Glomerular visceral epithelial cell (primary cell): Measurements from ENCODE around the gene KCND3.
"Not testable (repeated sequence)": the region's sequence is repeated elsewhere in the genome, so short reads cannot be mapped to it uniquely, and the experiment has no call there.

Experiments used
- DNase-seq: peaks from one replicate; pipeline ENCODE4 v3.0.0-alpha.2; 2016; ENCODE audit errors: extremely low spot score

The KCND3 gene

DNA sequence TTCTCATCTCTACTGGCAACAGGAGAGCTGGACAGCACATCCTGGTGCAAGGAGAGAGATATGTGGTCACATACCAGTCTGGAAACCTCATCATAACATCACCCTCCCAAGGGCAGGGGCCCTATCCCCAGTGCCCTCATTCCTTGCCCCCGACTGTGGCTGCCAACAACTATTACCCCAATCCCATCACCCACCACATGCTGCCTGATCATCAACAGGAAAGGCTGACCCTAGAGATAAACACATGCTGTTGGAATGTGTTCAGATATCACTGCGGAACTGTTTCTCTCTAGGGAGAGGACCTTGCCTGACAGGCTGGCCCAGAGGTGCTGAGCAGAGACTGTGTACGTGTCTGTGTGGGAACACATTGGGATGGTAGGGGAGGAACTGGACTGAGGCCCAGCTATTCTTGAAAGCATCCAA lies 245.8 kb downstream of the KCND3 start:
- DNase-seq: peak; percentile 48

- DNase-seq: peak; percentile 25
Measured at GRCh38 chr1:111742938-111743549, 246.4 kb downstream of the KCND3 start.

- DNase-seq: not testable (repeated sequence)
Measured at GRCh38 chr1:111742292-111742691, 247.2 kb downstream of the KCND3 start.

DNA sequence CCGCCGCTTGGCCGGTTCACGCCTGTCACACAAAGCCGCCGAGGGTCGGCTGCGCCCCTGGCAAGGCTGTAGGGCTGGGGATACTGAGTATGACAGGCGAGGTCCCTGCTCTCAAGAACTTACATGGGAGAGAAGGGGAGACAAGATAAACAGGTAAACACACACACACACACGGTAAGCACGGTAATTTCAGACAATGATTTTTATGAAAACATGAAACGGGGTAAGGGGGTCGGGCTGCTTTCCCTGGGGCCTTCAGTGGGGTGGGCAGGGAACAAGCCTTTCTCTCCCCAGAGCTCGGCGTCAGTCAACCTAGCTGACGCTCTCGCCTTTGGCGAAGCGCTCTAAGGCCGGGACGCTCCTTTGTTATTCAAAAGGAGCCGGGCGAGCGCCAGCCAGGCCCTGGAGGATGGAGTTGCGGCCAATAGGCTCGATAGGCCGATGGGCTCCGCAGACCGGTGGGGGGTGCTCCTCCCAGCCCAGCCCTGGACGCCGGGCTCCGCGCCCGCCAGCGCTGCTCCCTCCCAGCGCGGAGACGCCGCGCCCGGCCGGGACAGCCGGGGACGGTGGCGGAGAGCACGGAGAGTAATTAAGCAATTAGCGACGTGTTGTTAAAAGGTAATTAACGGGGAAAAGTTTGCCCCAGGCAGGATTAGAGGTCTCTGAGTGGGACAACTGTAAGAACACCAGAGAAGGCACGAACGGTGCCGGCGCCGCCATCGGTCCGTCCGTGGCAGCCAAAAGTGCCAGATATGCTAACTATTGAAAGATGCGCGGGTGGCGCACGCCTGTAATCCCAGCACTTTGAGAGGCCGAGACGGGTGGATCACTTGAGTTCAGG lies 249.3 kb downstream of the KCND3 start:
- peak; percentile 43 for DNase-seq

GRCh38 chr1:111739194-111739924 lies 250.1 kb downstream of the KCND3 start, which contains the start of gene INKA2:
Gene INKA2 (minus strand): TSS chr1:111739395. CDS start chr1:111739242, 153 bp downstream.
- peak; percentile 87 for DNase-seq

DNA sequence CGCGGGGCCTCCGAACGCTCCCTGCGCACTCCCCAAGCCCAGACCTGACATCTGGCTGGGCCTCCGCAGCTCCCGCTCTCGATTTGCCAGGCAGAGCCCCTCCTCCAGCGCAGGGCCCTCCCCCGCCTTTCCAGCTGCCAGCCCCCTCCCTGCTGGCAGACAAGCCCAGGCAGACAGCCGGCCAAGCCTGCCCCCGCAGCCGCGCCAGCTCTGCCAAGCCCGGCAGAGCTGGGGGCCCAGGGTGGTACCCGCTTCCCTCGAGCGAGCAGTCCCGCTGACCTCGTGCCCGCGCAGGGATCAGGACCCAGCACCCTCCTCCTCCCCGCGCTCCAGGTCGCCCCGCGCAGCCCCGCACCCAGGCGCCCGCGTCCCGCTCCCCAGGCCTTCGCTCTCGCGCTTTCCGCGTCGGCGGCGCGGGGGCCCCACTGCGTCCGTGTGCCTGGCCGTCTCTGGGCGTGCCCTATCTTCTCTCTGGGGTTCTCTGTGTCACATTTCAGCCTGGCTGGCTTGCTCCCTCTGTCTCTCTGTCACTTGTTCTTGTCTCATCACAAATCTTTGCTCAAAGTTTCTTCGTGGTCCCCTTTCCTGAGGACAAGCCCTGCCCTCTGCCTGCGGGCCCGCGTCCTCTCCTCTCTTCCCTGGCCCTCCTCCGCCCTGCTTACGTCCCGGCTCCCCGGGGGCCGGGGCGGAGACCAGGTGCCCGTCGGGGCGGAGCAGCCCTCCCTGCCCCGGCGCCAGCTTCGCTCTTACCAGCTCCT lies 250.9 kb downstream of the KCND3 start:
- peak; percentile 73 for DNase-seq

DNA sequence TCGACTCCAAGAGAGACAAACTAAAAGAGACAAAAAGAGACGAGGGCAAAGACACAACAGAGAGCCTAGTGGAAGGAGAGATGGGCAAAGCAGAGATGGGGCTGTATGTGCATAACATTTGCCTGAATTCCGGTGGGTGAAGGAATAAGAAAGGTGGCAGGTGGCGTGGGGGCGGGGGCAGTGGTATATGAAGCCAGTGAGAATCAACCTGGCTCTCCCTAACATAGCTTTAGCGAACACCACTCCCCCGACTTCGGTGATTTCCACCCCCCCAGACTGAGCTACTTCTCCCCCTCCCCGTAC lies 251.4 kb downstream of the KCND3 start:
- no peak for DNase-seq

GRCh38 chr1:111737216-111738132 lies 252.0 kb downstream of the KCND3 start:
- DNase-seq: no peak

GRCh38 chr1:111736548-111737215 lies 252.8 kb downstream of the KCND3 start:
- DNase-seq: no peak

DNA sequence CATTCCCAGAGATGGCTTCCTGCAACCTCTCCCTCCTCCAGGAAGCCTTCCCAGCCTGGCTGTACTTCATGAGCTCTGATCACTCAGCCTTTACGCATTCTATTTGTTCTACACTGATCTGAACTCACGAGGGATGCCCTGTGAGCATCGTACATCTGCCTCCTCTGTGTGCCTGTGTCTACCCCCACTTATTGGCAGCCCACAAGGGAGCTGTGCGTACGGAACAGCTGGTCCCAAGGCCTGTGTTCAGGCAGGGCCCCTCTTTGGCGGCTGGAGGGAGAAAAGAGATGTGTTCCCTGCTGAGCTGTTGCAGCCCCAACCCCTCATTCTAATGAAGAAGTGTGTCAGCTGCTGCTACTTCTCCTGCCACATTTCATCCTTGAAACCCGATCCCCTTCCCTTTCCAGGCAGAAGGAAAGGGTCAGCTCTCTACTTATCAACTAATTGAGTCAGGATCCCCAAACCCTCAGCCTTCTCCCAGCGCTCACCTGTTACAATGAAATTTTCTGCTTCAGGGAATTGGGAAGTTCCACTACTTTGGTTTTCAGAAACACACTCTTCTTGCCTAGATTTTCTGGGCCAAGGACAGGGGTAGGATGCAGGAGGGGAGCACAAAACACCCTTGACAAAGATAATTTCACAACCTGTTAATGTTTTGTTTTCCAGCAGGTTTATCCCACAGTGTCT lies 253.5 kb downstream of the KCND3 start:
- DNase-seq: no peak

DNA sequence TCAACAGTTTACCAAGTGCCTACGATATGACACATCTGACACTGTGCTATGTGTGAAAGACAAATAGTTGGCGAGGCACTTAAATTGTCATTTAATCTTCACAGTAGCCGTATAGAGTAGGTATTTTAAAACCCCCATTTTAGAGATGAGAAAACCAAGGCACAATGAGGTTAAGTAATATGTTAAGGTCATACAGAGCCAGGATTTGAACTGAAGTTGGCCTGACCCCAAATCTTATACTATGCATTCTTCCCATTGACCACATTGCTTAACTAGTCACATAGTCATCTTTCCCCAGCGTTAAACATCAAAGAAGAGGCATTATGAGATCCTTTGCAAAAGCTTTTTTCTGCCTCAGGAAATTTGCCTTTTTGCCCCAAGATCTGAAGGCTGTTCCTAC lies 254.1 kb downstream of the KCND3 start:
- DNase-seq: no peak

DNA sequence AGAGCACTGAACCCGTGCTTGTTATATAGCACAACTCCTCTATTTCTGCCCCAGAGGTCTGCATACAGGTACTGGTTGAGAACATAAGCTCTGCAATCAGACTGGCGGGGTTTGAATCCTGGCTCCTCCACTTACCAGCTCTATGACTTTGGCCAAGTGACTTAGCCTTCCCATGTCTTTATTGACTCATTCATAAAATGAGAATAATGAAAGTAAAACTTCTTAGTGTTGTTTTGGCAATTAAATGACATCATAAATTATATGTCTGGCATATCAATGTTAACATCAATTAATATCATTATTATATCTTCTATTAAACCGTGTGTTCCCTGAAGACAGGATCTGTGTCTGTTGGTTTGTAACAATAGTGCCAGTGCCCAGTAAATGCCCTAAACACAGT lies 254.6 kb downstream of the KCND3 start:
- DNase-seq: no peak

DNA sequence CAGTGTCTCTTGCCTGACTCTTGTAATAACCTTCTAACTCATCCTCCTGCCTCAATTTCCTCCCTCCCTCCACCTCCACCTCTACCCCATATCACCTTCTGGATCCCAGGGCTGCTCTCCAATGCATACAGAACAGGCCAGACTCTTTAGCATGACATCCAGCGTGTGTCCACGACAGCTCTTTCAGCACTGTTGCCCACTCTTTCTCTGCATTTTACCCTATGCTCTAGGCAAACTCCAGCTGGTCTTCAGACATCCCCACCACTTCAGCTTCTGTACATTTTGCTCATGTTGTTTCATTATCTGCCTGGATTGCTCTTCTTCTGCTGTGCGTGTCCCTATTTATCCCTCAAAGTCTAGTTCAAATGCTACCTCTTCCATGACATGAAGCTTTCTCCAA lies 255.0 kb downstream of the KCND3 start:
- DNase-seq: no peak

DNA sequence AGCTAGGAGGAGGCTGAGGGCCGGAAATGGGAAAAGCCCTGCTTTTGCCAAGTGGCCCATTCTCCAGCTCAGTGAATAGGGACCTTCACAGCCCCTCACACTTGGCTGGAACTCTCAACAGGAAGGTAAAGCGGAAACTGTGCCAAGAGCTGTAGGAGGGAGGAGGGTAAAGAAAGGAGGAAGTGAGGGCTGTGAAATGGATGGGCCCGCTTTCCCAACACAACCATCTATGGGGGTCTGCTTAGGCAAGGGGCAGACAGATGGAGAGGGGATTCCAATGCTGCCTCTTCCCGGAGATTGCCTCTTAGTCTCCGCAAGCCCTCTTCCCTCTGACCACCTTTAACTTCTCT lies 255.5 kb downstream of the KCND3 start:
- no peak for DNase-seq

DNA sequence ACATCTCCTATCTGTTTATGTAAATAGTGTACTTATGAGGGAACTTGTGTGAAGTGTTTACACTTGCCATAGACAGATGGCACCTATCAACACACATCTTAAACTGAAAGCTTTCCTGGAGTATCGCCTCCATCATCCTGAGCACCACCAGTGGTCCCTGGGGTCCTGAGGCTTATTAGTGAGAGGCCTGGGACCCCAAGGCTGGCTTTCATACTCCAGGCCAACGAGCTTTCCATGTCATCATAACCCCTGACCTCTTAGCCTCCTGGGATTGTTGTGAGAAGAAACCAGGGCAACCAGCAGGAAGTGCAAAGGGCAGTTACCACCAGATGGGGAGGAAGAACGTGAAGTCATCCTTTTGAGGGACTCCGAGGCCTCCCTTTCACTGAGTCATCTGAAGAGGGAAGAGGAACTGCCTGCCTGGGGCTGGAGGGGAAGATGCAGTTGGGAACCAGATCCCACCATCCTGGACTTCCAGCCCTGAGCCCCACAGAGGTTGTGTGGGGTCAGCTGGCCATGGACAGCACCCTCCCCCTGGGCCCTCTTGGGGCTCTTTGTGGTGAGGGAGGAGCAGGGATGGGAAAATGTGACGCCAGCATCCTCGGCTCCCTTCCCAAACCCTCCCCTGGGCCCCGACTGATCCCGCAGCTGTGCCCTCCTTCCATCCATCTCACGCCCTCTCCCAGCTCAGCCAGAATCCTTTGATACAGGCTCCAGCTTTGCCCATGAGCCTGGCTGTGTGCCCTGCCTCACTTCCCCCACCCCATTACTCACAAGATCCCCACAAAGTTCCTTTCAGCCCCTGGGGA lies 256.1 kb downstream of the KCND3 start:
- DNase-seq: peak; percentile 55

- no peak for DNase-seq
Measured at GRCh38 chr1:111732718-111733117, 256.8 kb downstream of the KCND3 start.

- no peak for DNase-seq
Measured at GRCh38 chr1:111731956-111732355, 257.5 kb downstream of the KCND3 start.

GRCh38 chr1:111730706-111731105 lies 258.8 kb downstream of the KCND3 start:
- DNase-seq: no peak
